Neural crest cell (in vitro differentiated cells): Measurements from ENCODE around the gene STAC3. TPM values are rescaled to one million over a fixed set of nuclear protein-coding genes. Genes with fewer than 3 reads are reported as not detected.
A peak's percentile ranks its signal among the peaks of the same experiment; 100 is the strongest.

Experiments
- DNase-seq: peaks from one replicate; pipeline ENCODE4 v3.0.0; 2021; ENCODE audit warnings: low read depth, mixed read lengths, low spot score
- H3K27ac Mint-ChIP-seq: one replicate; pipeline ENCODE4 v1.8.0; 2021; ENCODE audit warnings: mild to moderate bottlenecking, mixed read lengths; ENCODE audit not compliant: unreplicated experiment
- H3K27me3 Mint-ChIP-seq: 2 replicates; pipeline ENCODE4 v1.8.0; 2021; ENCODE audit warnings: low read depth, mild to moderate bottlenecking, mixed read lengths
- H3K36me3 Mint-ChIP-seq: 2 replicates; pipeline ENCODE4 v1.8.0; 2021; ENCODE audit warnings: low read depth, mild to moderate bottlenecking, mixed read lengths
- H3K4me1 Mint-ChIP-seq: 2 replicates; pipeline ENCODE4 v1.8.0; 2021; ENCODE audit warnings: mixed read lengths
- H3K4me3 Mint-ChIP-seq: one replicate; pipeline ENCODE4 v1.8.0; 2021; ENCODE audit warnings: mild to moderate bottlenecking, mixed read lengths
- H3K9me3 Mint-ChIP-seq: 2 replicates; pipeline ENCODE4 v1.8.0; 2021; ENCODE audit warnings: mixed read lengths
- CTCF ChIP-seq: fragments of 200-600 bp; sonication (generic); conservative IDR thresholded peaks from 2 replicates; pipeline ENCODE4 v1.5.0; 2021; ENCODE audit warnings: antibody characterized with exemption, mild to moderate bottlenecking
- total RNA-seq: library from RNA; stranded (reverse); gene quantifications from 2 replicates; pipeline ENCODE4 v1.2.1, GENCODE V29; 2021

STAC3 gene
- total RNA-seq, 1 donor from 2014 or later: 3.8 TPM

GRCh38 chr12:57205931-57206330, 45.1 kb downstream of the STAC3 start:
- no peaks in the 10 kb centered on the region for H3K9me3 Mint-ChIP-seq
- TF ChIP-seq CTCF: no peak
- no peaks in the 10 kb centered on the region for H3K27me3 Mint-ChIP-seq
- peak overlapping the region; percentile 62 for H3K27ac Mint-ChIP-seq
- no peak overlapping the region for H3K4me3 Mint-ChIP-seq
- H3K4me1 Mint-ChIP-seq: no peaks in the 10 kb centered on the region
- no peaks in the 10 kb centered on the region for H3K36me3 Mint-ChIP-seq
- DNase-seq: no peak

GRCh38 chr12:57205186-57205585, 45.8 kb downstream of the STAC3 start:
- TF ChIP-seq CTCF: no peak
- no peak for DNase-seq
- Mint-ChIP-seq H3K27me3 (no peaks in the 10 kb centered on the region), H3K9me3 (no peaks in the 10 kb centered on the region), H3K4me1 (no peaks in the 10 kb centered on the region), H3K4me3 (no peak overlapping the region), H3K27ac (no peak overlapping the region), H3K36me3 (no peaks in the 10 kb centered on the region)

- Mint-ChIP-seq H3K4me3 (no peak overlapping the region), H3K27me3 (no peaks in the 10 kb centered on the region), H3K9me3 (no peaks in the 10 kb centered on the region), H3K36me3 (no peaks in the 10 kb centered on the region), H3K4me1 (no peaks in the 10 kb centered on the region), H3K27ac (no peak overlapping the region)
- DNase-seq: no peak
- no peak for TF ChIP-seq CTCF
These were observed 46.5 kb downstream of the STAC3 start for GRCh38 chr12:57204454-57204853.

GRCh38 chr12:57203791-57204190, 47.2 kb downstream of the STAC3 start:
- no peak overlapping the region for H3K4me3 Mint-ChIP-seq
- no peaks in the 10 kb centered on the region for H3K9me3 Mint-ChIP-seq
- H3K27ac Mint-ChIP-seq: no peak overlapping the region
- H3K36me3 Mint-ChIP-seq: no peaks in the 10 kb centered on the region
- no peaks in the 10 kb centered on the region for H3K4me1 Mint-ChIP-seq
- H3K27me3 Mint-ChIP-seq: no peaks in the 10 kb centered on the region
- TF ChIP-seq CTCF: no peak
- DNase-seq: no peak

- Mint-ChIP-seq H3K27ac (no peak overlapping the region), H3K4me3 (no peak overlapping the region), H3K9me3 (no peaks in the 10 kb centered on the region), H3K36me3 (no peaks in the 10 kb centered on the region), H3K4me1 (no peaks in the 10 kb centered on the region), H3K27me3 (no peaks in the 10 kb centered on the region)
- no peak for TF ChIP-seq CTCF
- DNase-seq: no peak
These were observed 47.8 kb downstream of the STAC3 start for GRCh38 chr12:57203201-57203600.

GRCh38 chr12:57202321-57202720, 48.7 kb downstream of the STAC3 start:
- Mint-ChIP-seq H3K27me3 (no peaks in the 10 kb centered on the region), H3K9me3 (no peaks in the 10 kb centered on the region), H3K4me3 (no peak overlapping the region), H3K27ac (no peak overlapping the region), H3K36me3 (no peaks in the 10 kb centered on the region), H3K4me1 (no peaks in the 10 kb centered on the region)
- no peak for DNase-seq
- TF ChIP-seq CTCF: no peak
